ENCODE results near the gene IL31RA.

- TF ChIP-seq POLR2A (IDR thresholded peaks at IDR 0.05; ENCODE audit: low read depth, low read length) (no peak), TAF1 (IDR thresholded peaks at IDR 0.05; ENCODE audit: borderline replicate concordance, low read depth, low read length) (no peak)
Measured at GRCh38 chr5:55927861-55928655, 76.9 kb downstream of the IL31RA start.
